ENCODE data around the gene MAGI3.

DNA sequence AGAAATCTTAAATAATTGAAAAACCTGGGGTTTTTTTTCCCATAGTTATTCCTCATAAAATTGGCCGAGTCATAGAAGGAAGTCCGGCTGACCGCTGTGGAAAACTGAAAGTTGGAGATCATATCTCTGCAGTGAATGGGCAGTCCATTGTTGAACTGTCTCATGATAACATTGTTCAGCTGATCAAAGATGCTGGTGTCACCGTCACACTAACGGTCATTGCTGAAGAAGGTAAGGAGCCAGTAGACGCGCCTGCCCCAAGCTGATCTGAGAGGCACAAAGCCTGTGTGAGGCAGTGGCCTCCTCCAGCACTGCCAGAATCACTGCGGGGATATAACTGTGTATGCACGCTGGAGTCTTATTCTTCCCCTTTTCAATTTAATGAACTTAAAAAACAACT lies 268.7 kb downstream of the MAGI3 start:
- TF ChIP-seq, protein P1, sequence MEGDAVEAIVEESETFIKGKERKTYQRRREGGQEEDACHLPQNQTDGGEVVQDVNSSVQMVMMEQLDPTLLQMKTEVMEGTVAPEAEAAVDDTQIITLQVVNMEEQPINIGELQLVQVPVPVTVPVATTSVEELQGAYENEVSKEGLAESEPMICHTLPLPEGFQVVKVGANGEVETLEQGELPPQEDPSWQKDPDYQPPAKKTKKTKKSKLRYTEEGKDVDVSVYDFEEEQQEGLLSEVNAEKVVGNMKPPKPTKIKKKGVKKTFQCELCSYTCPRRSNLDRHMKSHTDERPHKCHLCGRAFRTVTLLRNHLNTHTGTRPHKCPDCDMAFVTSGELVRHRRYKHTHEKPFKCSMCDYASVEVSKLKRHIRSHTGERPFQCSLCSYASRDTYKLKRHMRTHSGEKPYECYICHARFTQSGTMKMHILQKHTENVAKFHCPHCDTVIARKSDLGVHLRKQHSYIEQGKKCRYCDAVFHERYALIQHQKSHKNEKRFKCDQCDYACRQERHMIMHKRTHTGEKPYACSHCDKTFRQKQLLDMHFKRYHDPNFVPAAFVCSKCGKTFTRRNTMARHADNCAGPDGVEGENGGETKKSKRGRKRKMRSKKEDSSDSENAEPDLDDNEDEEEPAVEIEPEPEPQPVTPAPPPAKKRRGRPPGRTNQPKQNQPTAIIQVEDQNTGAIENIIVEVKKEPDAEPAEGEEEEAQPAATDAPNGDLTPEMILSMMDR (IDR thresholded peaks at IDR 0.05): no peak
- no peak for TF ChIP-seq POLR2A (IDR thresholded peaks at IDR 0.05)
